ENCODE data around the gene FAM170B. TPM values are rescaled to one million over a fixed set of nuclear protein-coding genes. Genes with fewer than 3 reads are reported as not detected.

FAM170B gene
- total RNA-seq, 4 donors from 2014 or later: not detected

DNA sequence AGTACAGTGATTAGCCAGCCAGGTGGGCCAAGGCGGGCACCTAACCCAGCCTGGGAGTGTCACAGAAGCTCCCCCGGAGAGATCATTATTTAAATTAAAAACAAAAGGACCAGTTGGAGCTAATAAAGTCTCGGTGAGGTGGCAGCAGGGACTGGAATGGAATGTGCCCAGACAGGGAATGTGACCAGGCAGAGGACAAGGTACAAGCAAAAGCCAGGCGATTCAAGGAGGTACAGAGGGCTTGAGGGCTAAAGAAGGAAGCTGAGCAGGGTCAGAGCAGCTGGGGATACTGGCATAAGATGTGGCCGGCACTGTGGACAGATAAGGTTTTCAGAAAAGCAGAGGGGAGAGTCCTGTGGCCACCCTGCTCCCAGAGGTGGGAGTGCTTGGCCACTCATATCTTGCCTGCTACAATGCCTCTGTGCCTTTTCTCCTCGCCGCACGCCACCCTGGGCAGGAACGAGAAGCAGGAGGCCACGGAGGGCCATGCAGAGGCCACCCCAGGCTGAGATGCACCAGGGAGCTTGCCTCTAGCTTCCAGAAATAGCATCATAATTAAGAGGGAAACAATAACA is 41.2 kb upstream of the FAM170B start:
- peaks cover 0 to 24% (median 0%) of the 10 kb centered on the region in 3 donors for H3K4me1 ChIP-seq
- no peaks in the 10 kb centered on the region for H3K36me3 ChIP-seq
- ATAC-seq: no peak
- no peaks in the 10 kb centered on the region for H3K27me3 ChIP-seq
- 53 to 75% methylated on average over 4 to 6 of the region's 10 CpGs for WGBS, 2 donors (ENCODE audit: low coverage in 1 of 2)
- TF ChIP-seq, protein P1, sequence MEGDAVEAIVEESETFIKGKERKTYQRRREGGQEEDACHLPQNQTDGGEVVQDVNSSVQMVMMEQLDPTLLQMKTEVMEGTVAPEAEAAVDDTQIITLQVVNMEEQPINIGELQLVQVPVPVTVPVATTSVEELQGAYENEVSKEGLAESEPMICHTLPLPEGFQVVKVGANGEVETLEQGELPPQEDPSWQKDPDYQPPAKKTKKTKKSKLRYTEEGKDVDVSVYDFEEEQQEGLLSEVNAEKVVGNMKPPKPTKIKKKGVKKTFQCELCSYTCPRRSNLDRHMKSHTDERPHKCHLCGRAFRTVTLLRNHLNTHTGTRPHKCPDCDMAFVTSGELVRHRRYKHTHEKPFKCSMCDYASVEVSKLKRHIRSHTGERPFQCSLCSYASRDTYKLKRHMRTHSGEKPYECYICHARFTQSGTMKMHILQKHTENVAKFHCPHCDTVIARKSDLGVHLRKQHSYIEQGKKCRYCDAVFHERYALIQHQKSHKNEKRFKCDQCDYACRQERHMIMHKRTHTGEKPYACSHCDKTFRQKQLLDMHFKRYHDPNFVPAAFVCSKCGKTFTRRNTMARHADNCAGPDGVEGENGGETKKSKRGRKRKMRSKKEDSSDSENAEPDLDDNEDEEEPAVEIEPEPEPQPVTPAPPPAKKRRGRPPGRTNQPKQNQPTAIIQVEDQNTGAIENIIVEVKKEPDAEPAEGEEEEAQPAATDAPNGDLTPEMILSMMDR (IDR thresholded peaks at IDR 0.05): no peak
- no peak for TF ChIP-seq POLR2A (IDR thresholded peaks at IDR 0.05)
- no peak for TF ChIP-seq EP300 (IDR thresholded peaks at IDR 0.05)
- no peak for TF ChIP-seq POLR2AphosphoS5 (IDR thresholded peaks at IDR 0.05)
- no peaks in the 10 kb centered on the region for H3K9me3 ChIP-seq
- no peak overlapping the region for H3K4me3 ChIP-seq
- no peak overlapping the region for H3K27ac ChIP-seq

DNA sequence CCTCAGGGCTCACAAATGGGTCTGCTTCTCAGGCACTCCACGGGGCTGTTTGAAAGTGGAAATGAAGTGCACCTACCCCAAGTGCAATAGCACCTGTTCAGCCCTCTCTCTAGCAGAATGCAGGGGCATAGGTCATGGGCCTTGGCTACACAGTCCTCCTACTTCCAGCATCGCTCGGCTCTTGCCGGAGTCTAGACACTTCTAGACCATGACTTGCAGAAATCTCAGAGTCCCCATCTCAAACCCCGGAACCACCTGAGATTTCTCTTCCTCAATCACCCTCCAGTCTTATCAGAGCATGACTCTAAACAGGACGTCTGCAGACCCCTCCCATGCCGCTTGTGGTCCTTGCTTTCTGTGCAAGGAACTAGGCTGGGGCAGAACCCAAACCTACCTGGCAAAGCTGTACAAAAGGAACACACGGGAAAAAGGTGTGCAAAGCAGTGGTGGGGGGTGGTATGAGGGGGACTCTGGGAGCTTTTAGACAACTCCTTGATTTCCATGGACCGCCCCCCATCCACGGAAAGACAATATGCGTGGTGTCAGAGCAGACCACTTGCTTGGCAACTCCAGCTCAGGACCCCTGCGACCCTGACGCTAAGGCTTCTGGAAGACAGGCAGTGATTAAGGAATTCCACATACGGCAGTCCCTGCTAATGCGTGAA is 40.6 kb upstream of the FAM170B start:
- ATAC-seq: no peak
- WGBS, 2 donors (ENCODE audit: low coverage in 1 of 2): 40% methylated on average over 1 of the region's 15 CpGs; no CpG with 5 or more reads in 1 of the 2 donors
- no peaks in the 10 kb centered on the region for H3K27me3 ChIP-seq
- H3K36me3 ChIP-seq: no peaks in the 10 kb centered on the region
- no peaks in the 10 kb centered on the region for H3K9me3 ChIP-seq
- TF ChIP-seq, protein P1 (IDR thresholded peaks at IDR 0.05): no peak
- TF ChIP-seq POLR2A (IDR thresholded peaks at IDR 0.05): no peak
- no peak for TF ChIP-seq EP300 (IDR thresholded peaks at IDR 0.05)
- no peak for TF ChIP-seq POLR2AphosphoS5 (IDR thresholded peaks at IDR 0.05)
- no peak overlapping the region for H3K4me3 ChIP-seq
- peaks cover 0 to 24% (median 0%) of the 10 kb centered on the region in 3 donors for H3K4me1 ChIP-seq
- H3K27ac ChIP-seq: no peak overlapping the region

DNA sequence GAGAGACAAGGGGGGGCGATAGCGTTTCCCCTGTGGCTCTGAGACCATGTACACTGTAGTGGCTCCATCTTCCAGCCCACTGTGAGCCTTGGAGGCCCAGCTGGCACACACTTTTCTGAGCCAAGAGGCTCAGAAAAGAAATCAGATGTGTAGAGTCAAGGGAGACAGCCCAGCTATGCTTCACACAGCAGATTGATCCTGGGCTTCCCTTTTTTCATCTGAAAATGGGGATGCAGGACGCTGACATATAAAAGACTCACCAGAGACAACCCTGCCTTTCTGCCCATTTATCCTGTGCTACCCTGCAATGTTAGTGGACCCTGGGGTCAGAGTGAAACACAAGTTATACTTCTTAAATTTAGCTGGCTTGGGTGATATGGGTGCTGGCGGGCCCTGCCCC is 40.0 kb upstream of the FAM170B start:
- no peaks in the 10 kb centered on the region for H3K36me3 ChIP-seq
- no peak overlapping the region for H3K4me3 ChIP-seq
- TF ChIP-seq POLR2AphosphoS5 (IDR thresholded peaks at IDR 0.05): no peak
- no peak for TF ChIP-seq EP300 (IDR thresholded peaks at IDR 0.05)
- no peak for TF ChIP-seq POLR2A (IDR thresholded peaks at IDR 0.05)
- TF ChIP-seq, protein P1 (IDR thresholded peaks at IDR 0.05): no peak
- H3K27ac ChIP-seq: no peak overlapping the region
- H3K27me3 ChIP-seq: no peaks in the 10 kb centered on the region
- 88% methylated on average over 2 of the region's 4 CpGs; no CpG with 5 or more reads in 1 of the 2 donors for WGBS, 2 donors (ENCODE audit: low coverage in 1 of 2)
- no peak for ATAC-seq
- peaks cover 0 to 24% (median 0%) of the 10 kb centered on the region in 3 donors for H3K4me1 ChIP-seq
- no peaks in the 10 kb centered on the region for H3K9me3 ChIP-seq

DNA sequence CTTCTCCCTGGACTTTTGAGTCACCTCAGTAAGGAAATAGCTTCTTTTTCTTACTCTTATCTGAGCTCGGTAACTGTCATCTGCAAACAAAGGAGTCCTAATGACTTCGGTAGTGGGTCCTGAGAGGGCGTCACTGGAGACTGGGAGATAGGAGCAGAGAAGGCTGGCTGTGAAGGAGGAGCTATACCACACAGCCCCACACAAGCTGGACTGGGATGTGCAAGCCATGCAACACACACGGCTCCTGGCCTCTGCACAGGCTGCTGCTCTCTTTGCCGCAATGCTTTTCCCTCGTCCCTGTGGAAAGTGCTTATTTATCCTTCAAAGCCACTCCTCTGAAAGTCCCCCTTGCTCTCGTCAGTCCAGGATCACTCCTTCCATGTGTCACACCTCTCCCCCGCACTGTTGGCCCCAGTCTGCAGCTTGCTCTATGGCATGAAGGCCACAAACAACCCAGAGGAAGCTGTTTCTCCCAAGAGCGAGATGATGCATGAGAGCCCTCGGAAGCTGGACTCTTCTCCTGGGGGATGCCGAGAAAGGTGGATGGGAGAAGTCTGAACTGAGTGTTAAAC is 39.5 kb upstream of the FAM170B start:
- no peak for TF ChIP-seq EP300 (IDR thresholded peaks at IDR 0.05)
- TF ChIP-seq, protein P1 (IDR thresholded peaks at IDR 0.05): no peak
- no peak for TF ChIP-seq POLR2AphosphoS5 (IDR thresholded peaks at IDR 0.05)
- no peak for TF ChIP-seq POLR2A (IDR thresholded peaks at IDR 0.05)
- WGBS, 2 donors (ENCODE audit: low coverage in 1 of 2): 63 to 93% methylated on average over 3 to 4 of the region's 11 CpGs
- H3K9me3 ChIP-seq: no peaks in the 10 kb centered on the region
- H3K4me3 ChIP-seq: no peak overlapping the region
- H3K27me3 ChIP-seq: no peaks in the 10 kb centered on the region
- no peak for ATAC-seq
- no peaks in the 10 kb centered on the region for H3K36me3 ChIP-seq
- H3K27ac ChIP-seq: no peak overlapping the region
- H3K4me1 ChIP-seq: peaks cover 0 to 24% (median 0%) of the 10 kb centered on the region in 3 donors
